IgD-negative memory B cell (primary cell): ENCODE measurements around the gene DCTN5. TPM values are rescaled to one million over a fixed set of nuclear protein-coding genes. Genes with fewer than 3 reads are reported as not detected.

Experiments used
- H3K27ac Mint-ChIP-seq, 3 donors: one replicate each; pipeline ENCODE4 v1.8.0; 2020 to 2022; ENCODE audit warnings: mild to moderate bottlenecking in 3 of 3, mixed read lengths in 3 of 3, moderate library complexity in 1 of 3
- H3K27me3 Mint-ChIP-seq: one replicate; pipeline ENCODE4 v1.8.0; 2021; ENCODE audit warnings: mixed read lengths
- H3K36me3 Mint-ChIP-seq: one replicate; pipeline ENCODE4 v1.8.0; 2020; ENCODE audit warnings: mild to moderate bottlenecking, mixed read lengths
- H3K4me1 Mint-ChIP-seq, 3 donors: one replicate each; pipeline ENCODE4 v1.8.0; 2020 to 2022; ENCODE audit warnings: mixed read lengths in 3 of 3, mild to moderate bottlenecking in 1 of 3
- H3K4me3 Mint-ChIP-seq, 4 donors: one replicate each; pipeline ENCODE4 v1.8.0; 2020 to 2022; ENCODE audit warnings: mild to moderate bottlenecking in 4 of 4, mixed read lengths in 4 of 4, moderate library complexity in 3 of 4
- H3K9me3 Mint-ChIP-seq, 3 donors: one replicate each; pipeline ENCODE4 v1.8.0; 2020 to 2021; ENCODE audit warnings: mixed read lengths in 3 of 3, mild to moderate bottlenecking in 1 of 3
- polyA plus RNA-seq: library from polyadenylated mRNA; unstranded; fragments of 300-500 nt; fragmentation: Illumina TruSeq; gene quantifications from one replicate; pipeline ENCODE4 v1.2.3, GENCODE V29; 2021

The DCTN5 gene
- polyA plus RNA-seq, 1 donor from 2014 or later, result 57.5 TPM

DNA sequence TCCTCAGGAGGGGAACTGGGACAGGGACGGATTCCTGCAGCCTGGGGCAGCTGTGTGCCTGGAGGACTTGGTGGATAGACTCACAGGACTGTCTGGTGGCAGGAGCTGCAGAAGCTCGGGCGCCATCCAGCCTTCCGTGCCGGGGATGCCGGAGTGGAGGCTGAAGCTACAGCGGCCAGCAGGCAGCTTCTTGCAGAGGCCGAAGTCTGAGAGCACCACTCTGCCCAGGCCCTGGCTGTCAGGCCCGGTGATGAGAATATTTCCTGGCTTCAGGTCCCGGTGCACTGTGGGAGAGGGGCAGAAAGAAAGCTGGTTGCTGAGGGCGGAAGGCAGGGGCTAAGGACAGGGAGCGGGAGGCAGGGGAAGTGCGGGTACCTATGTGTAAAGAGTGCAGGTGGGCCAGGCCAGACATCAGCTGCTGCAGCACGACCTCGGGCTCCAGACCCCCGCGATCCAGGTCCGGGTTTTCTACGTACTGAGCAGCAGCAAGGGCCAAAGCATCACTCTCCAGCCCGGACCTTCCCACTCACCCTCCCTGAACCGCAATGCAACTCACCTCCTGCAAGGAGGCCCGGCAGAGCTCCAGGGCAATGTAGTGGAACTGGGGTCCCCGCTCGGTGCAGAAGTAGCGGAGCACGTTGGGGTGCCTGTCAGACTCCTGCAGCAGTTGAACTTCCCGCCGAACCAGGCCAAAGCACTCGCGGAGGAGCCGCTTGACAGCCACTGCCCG lies 53.5 kb downstream of the DCTN5 start:
- Mint-ChIP-seq H3K27ac (peak overlapping the region in 1 of 3 donors; percentile 53), H3K4me3 (peak overlapping the region in 3 of 4 donors; percentile 34 to 76 (median 65)), H3K4me1 (peaks cover 10 to 12% (median 11%) of the 10 kb centered on the region in 3 donors), H3K9me3 (no peaks in the 10 kb centered on the region), H3K27me3 (peaks cover 3% of the 10 kb centered on the region), H3K36me3 (no peaks in the 10 kb centered on the region)

GRCh38 chr16:23695756-23696155 lies 54.5 kb downstream of the DCTN5 start:
- Mint-ChIP-seq H3K9me3 (no peaks in the 10 kb centered on the region), H3K27ac (no peak overlapping the region), H3K27me3 (peaks cover 3% of the 10 kb centered on the region), H3K4me3 (no peak overlapping the region), H3K4me1 (peaks cover 10 to 12% (median 11%) of the 10 kb centered on the region in 3 donors), H3K36me3 (peaks cover 2% of the 10 kb centered on the region)

DNA sequence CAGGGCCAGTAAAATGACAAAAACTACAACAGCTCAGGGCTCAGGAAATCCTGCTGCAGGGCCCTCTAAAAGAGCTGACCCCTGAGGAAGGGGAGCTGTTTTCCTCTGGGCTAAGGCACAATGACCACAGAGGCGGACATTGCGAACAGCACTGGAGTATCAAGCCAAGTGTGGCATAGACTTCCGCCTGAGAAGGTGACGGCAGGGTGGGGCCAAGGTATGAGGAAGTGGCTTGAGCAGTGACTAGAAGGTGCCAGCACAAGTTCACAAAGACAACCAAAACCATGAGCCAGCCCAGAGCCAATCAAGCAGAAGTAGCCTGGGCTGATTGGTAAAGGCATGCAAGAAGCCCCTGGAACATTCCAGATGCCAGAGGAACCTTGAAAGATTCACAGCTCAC lies 57.8 kb downstream of the DCTN5 start:
- peaks cover 5% of the 10 kb centered on the region for H3K27me3 Mint-ChIP-seq
- peak overlapping the region in 2 of 4 donors; percentile 35 to 69 for H3K4me3 Mint-ChIP-seq
- H3K4me1 Mint-ChIP-seq, result peaks cover 10 to 12% (median 12%) of the 10 kb centered on the region in 3 donors

DNA sequence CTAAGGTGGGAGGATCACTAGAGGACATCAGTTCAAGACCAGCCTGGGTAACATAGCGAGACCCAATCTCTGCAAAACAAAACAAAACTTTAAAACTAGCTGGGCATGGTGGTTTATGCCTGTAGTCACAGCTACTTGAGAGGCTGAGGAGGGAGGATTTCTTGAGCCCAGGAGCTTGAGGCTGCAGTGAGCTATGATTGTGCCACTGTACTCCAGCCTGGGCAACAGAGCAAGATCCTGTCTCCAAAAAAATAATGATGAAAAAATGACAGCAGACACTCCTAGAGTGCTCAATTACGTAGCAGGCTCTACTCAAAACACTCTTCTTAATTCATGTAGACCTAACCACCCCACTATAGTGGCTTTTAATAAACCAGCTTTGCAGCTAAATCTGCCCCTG lies 58.8 kb downstream of the DCTN5 start:
- Mint-ChIP-seq H3K27me3 (peaks cover 5% of the 10 kb centered on the region), H3K4me3 (no peak overlapping the region), H3K4me1 (peaks cover 10 to 12% (median 10%) of the 10 kb centered on the region in 3 donors), H3K9me3 (peaks cover 2 to 8% (median 2%) of the 10 kb centered on the region in 3 donors), H3K36me3 (peaks cover 6% of the 10 kb centered on the region), H3K27ac (peak overlapping the region in 1 of 3 donors; percentile 58)

More for the DNA sequence above, 57.8 kb downstream of the DCTN5 start:
- peak overlapping the region in 2 of 3 donors; percentile 8 to 13 for H3K27ac Mint-ChIP-seq
- H3K9me3 Mint-ChIP-seq, result peaks cover 1 to 8% (median 2%) of the 10 kb centered on the region in 3 donors
- peaks cover 6% of the 10 kb centered on the region for H3K36me3 Mint-ChIP-seq

DNA sequence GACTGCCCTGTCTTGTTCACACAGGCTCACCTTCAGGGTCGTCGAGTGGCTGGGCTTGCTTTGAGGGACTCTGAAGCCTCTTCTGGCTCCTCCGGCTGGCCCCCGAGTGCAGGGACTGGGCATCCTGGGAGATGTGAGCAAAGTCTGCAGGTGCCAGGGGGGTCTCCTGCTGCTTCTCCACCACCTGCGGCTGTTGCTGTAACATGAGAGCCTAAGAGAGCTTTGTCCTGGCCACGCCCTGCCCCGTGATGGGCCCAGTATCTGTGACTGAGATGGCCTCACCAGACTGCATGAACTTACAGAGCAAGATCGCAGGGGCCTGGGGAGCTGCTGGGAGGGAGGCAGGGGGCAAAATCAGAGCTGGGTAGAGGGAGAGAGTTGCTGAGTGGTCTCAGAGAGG lies 59.2 kb downstream of the DCTN5 start:
- H3K9me3 Mint-ChIP-seq, result peaks cover 2 to 8% (median 3%) of the 10 kb centered on the region in 3 donors
- H3K36me3 Mint-ChIP-seq, result peaks cover 6% of the 10 kb centered on the region
- H3K27me3 Mint-ChIP-seq, result peaks cover 5% of the 10 kb centered on the region
- peak overlapping the region in 1 of 3 donors; percentile 58 for H3K27ac Mint-ChIP-seq
- no peak overlapping the region for H3K4me3 Mint-ChIP-seq
- H3K4me1 Mint-ChIP-seq, result peaks cover 10 to 12% (median 10%) of the 10 kb centered on the region in 3 donors

- peaks cover 8% of the 10 kb centered on the region for H3K27me3 Mint-ChIP-seq
- H3K4me3 Mint-ChIP-seq, result no peak overlapping the region
- H3K9me3 Mint-ChIP-seq, result peaks cover 2 to 8% (median 3%) of the 10 kb centered on the region in 3 donors
- peaks cover 6% of the 10 kb centered on the region for H3K36me3 Mint-ChIP-seq
- peaks cover 10 to 12% (median 10%) of the 10 kb centered on the region in 3 donors for H3K4me1 Mint-ChIP-seq
- no peak overlapping the region for H3K27ac Mint-ChIP-seq
These were observed 59.8 kb downstream of the DCTN5 start for GRCh38 chr16:23701045-23701444.

- peaks cover 10 to 14% (median 10%) of the 10 kb centered on the region in 3 donors for H3K4me1 Mint-ChIP-seq
- no peak overlapping the region for H3K4me3 Mint-ChIP-seq
- peaks cover 8% of the 10 kb centered on the region for H3K27me3 Mint-ChIP-seq
- H3K27ac Mint-ChIP-seq, result no peak overlapping the region
- H3K9me3 Mint-ChIP-seq, result peaks cover 2 to 8% (median 3%) of the 10 kb centered on the region in 3 donors
- H3K36me3 Mint-ChIP-seq, result peaks cover 8% of the 10 kb centered on the region
These were observed 61.7 kb downstream of the DCTN5 start for GRCh38 chr16:23702951-23703350.

- peaks cover 8% of the 10 kb centered on the region for H3K36me3 Mint-ChIP-seq
These were observed 63.7 kb downstream of the DCTN5 start for GRCh38 chr16:23704772-23705516.

GRCh38 chr16:23705517-23705902 lies 64.2 kb downstream of the DCTN5 start:
- Mint-ChIP-seq H3K9me3 (peaks cover 4 to 24% (median 12%) of the 10 kb centered on the region in 3 donors), H3K4me1 (peaks cover 0 to 3% (median 0%) of the 10 kb centered on the region in 3 donors), H3K4me3 (no peak overlapping the region), H3K27me3 (peaks cover 17% of the 10 kb centered on the region), H3K36me3 (peaks cover 8% of the 10 kb centered on the region), H3K27ac (no peak overlapping the region)

More at GRCh38 chr16:23704772-23705516, 63.7 kb downstream of the DCTN5 start:
- Mint-ChIP-seq H3K27ac (no peak overlapping the region), H3K4me1 (peaks cover 0 to 3% (median 0%) of the 10 kb centered on the region in 3 donors), H3K4me3 (no peak overlapping the region), H3K9me3 (peaks cover 4 to 18% (median 8%) of the 10 kb centered on the region in 3 donors), H3K27me3 (peaks cover 14% of the 10 kb centered on the region)

DNA sequence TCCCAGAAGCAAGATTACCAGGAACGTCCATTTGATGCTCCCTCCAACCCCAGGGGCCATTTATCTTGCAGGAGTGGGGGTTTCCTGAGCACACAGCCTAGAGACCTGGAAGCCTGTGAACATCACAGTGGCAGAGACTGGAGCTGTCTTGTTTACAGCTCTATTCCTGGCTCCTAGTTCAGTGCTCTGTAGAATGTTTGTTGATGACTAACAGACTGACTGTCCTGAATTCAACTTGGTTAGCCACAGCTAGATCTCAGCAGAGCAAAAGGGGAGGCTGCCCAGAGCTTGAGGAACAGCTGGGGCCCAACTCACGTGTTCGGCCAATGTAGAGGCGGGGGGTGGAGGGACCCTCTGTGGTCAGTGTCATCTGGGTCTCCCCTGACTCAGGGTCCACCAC lies 65.2 kb downstream of the DCTN5 start:
- no peak overlapping the region for H3K27ac Mint-ChIP-seq
- H3K4me1 Mint-ChIP-seq, result peaks cover 0 to 3% (median 0%) of the 10 kb centered on the region in 3 donors
- H3K36me3 Mint-ChIP-seq, result peaks cover 6% of the 10 kb centered on the region
- peaks cover 4 to 24% (median 15%) of the 10 kb centered on the region in 3 donors for H3K9me3 Mint-ChIP-seq
- H3K4me3 Mint-ChIP-seq, result no peak overlapping the region
- peaks cover 22% of the 10 kb centered on the region for H3K27me3 Mint-ChIP-seq

- no peak overlapping the region for H3K4me3 Mint-ChIP-seq
- no peak overlapping the region for H3K27ac Mint-ChIP-seq
- H3K36me3 Mint-ChIP-seq, result peaks cover 2% of the 10 kb centered on the region
- H3K27me3 Mint-ChIP-seq, result peaks cover 31% of the 10 kb centered on the region
- H3K4me1 Mint-ChIP-seq, result peaks cover 0 to 2% (median 0%) of the 10 kb centered on the region in 3 donors
- peaks cover 2 to 15% (median 15%) of the 10 kb centered on the region in 3 donors for H3K9me3 Mint-ChIP-seq
These were observed 68.3 kb downstream of the DCTN5 start for GRCh38 chr16:23709536-23709935.

DNA sequence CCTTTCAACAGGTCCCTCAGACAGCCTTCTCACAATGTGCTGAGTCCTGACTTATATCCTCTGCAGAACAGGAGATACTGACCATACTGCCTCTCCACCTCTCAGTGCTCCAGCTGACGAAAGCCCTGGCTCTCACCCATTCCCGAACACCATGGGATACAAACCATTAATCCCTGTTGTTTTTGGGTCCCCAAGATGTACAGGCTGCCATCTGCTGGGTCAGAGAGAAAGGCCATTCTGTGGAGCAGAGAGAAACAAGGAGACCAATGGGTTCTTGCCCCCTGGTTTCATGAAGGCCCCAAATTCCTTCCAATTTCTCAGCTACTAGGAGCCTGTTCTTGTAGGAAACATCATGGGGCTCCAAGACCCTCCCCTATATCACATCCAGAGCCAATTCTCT lies 68.7 kb downstream of the DCTN5 start:
- Mint-ChIP-seq H3K27ac (no peak overlapping the region), H3K4me3 (no peak overlapping the region), H3K36me3 (peaks cover 2% of the 10 kb centered on the region), H3K9me3 (peaks cover 2 to 17% (median 15%) of the 10 kb centered on the region in 3 donors), H3K27me3 (peaks cover 36% of the 10 kb centered on the region), H3K4me1 (peaks cover 0 to 2% (median 0%) of the 10 kb centered on the region in 3 donors)

- no peak overlapping the region for H3K27ac Mint-ChIP-seq
- peaks cover 2% of the 10 kb centered on the region for H3K36me3 Mint-ChIP-seq
- H3K9me3 Mint-ChIP-seq, result peaks cover 2 to 15% (median 15%) of the 10 kb centered on the region in 3 donors
- H3K4me3 Mint-ChIP-seq, result no peak overlapping the region
- H3K4me1 Mint-ChIP-seq, result peaks cover 0 to 2% (median 0%) of the 10 kb centered on the region in 3 donors
- peaks cover 40% of the 10 kb centered on the region for H3K27me3 Mint-ChIP-seq
These were observed 69.2 kb downstream of the DCTN5 start for GRCh38 chr16:23710504-23710903.

DNA sequence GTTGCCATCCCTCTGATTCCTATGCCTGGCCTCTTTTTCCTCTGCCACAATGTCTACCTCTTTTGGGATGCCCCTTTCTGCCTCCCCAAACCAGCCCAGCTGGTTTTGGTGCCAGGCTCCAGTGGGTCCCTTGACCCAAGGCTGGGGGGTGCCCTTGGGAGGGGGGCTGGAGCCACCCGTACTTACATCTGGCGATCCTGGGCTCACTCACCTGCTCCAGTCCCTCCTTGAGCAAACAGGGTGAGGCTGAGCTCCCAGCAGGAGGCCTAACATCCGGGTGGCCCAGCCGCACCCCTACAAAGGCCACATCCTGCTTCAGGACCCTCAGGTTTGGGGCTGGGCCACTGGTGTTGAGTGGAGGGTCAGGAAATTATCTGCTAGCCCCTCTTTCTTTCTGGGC lies 70.5 kb downstream of the DCTN5 start:
- Mint-ChIP-seq H3K27ac (no peak overlapping the region), H3K4me1 (peaks cover 0 to 2% (median 0%) of the 10 kb centered on the region in 3 donors), H3K9me3 (peaks cover 2 to 15% (median 15%) of the 10 kb centered on the region in 3 donors), H3K4me3 (no peak overlapping the region), H3K36me3 (peaks cover 1% of the 10 kb centered on the region), H3K27me3 (peaks cover 44% of the 10 kb centered on the region)

DNA sequence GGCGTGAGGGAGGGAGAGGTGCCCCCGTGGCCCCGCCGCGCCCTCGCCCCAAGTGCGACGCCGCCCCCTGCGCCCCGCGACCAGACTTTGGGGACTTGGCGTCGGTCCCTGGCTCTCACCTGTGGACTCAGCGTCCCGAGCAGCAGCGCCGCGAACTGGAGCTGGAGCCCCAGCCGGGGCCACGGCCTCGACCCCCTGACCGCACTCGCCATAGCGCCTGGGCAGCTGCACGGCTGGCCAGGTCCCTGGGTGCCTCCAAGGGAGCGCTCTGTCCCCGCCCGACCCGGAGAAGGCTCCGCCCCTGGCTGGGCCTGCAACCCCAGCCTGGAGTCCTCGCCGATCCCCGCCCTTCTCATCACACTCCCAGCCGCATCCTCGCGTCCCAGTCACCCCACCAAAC lies 71.7 kb downstream of the DCTN5 start, which contains the start of gene ERN2:
TSS of gene ERN2 (minus strand) at position 247 of the 400 bp plus-strand sequence. CDS start at position 212, 35 bp downstream.
- Mint-ChIP-seq H3K36me3 (no peaks in the 10 kb centered on the region), H3K27ac (no peak within 1 kb of the TSS), H3K4me3 (no peak within 1 kb of the TSS), H3K9me3 (peaks cover 2 to 15% (median 15%) of the 10 kb centered on the region in 3 donors), H3K27me3 (peaks cover 53% of the 10 kb centered on the region), H3K4me1 (no peaks in the 10 kb centered on the region)
